AG04449 (cell line): ENCODE results near the gene OPN1MW3.
"Not testable (repeated sequence)": the region's sequence is repeated elsewhere in the genome, so short reads cannot be mapped to it uniquely, and the experiment has no call there.

Experiments
- CTCF ChIA-PET: fragments of 350-600 bp; formaldehyde crosslinking; extraction: SDS; loops from one replicate; lab custom pipeline; 2021; ENCODE audit warnings: antibody characterized with exemption; lab: Yijun Ruan, JAX
- POLR2A ChIA-PET: fragments of 400-600, 350-600 bp; formaldehyde crosslinking; extraction: SDS; loops from one replicate; lab custom pipeline; 2020; ENCODE audit warnings: antibody characterized with exemption, inconsistent platforms; lab: Yijun Ruan, JAX
- DNase-seq: peaks from one replicate; pipeline ENCODE4 v3.0.0-alpha.2; 2010; ENCODE audit warnings: low read depth, low spot score
- H3K4me3 ChIP-seq: 2 replicates; pipeline ENCODE4 v1.5.1; 2011; ENCODE audit warnings: low read depth, mild to moderate bottlenecking, control low read depth, low read length
- CTCF ChIP-seq: IDR thresholded peaks from one replicate; pipeline ENCODE4 v1.5.1; 2011; ENCODE audit warnings: mild to moderate bottlenecking, moderate library complexity, low read length, control low read depth, inconsistent platforms; ENCODE audit not compliant: insufficient read depth; ENCODE audit errors: missing control alignments

The OPN1MW3 gene

GRCh38 chrX:154284489-154285338 is 27.3 kb downstream of the OPN1MW3 start:
- H3K4me3 ChIP-seq, POLR2A ChIA-PET, DNase-seq, CTCF ChIA-PET: not testable (repeated sequence)

GRCh38 chrX:154286406-154286805 is 29.0 kb downstream of the OPN1MW3 start:
- CTCF ChIA-PET, POLR2A ChIA-PET, DNase-seq, H3K4me3 ChIP-seq: not testable (repeated sequence)

- no peak within 1 kb of the TSS for H3K4me3 ChIP-seq
- no peak for DNase-seq
- TF ChIP-seq CTCF = no peak
- POLR2A ChIA-PET = no interaction called here
- CTCF ChIA-PET = interaction anchor here (1.0 to 2.8 kb wide), 2 partner anchors 9 to 12 kb away, joined by 3 to 8 read pairs; no protein-coding TSS in a partner anchor
Observed at GRCh38 chrX:154294791-154295574, 37.6 kb downstream of the OPN1MW3 start, which contains the start of gene TEX28. Gene TEX28 (minus strand): TSS chrX:154295124. CDS start chrX:154292117, 3,007 bp downstream.

GRCh38 chrX:154295664-154296310 is 38.4 kb downstream of the OPN1MW3 start, which contains the start of gene TKTL1:
Gene TKTL1 (plus strand): TSS chrX:154295795. CDS start chrX:154295860, 65 bp downstream.
- no peak for DNase-seq
- H3K4me3 ChIP-seq = no peak within 1 kb of the TSS
- CTCF ChIA-PET = interaction anchor here (2.8 kb wide), 1 partner anchor 11 kb away, joined by 8 read pairs; no protein-coding TSS in a partner anchor
- POLR2A ChIA-PET = no interaction called here
- no peak for TF ChIP-seq CTCF

GRCh38 chrX:154296731-154297130 is 39.3 kb downstream of the OPN1MW3 start:
- CTCF ChIA-PET = interaction anchor here (2.8 kb wide), 1 partner anchor 10 kb away, joined by 8 read pairs; no protein-coding TSS in a partner anchor
- H3K4me3 ChIP-seq = no peak overlapping the region
- no peak for DNase-seq
- no peak for TF ChIP-seq CTCF
- POLR2A ChIA-PET = no interaction called here

GRCh38 chrX:154298312-154298711 is 40.9 kb downstream of the OPN1MW3 start:
- H3K4me3 ChIP-seq = no peak overlapping the region
- DNase-seq = no peak
- no peak for TF ChIP-seq CTCF
- ChIA-PET CTCF (interaction anchor here (1.2 kb wide), 1 partner anchor 11 kb away, joined by 4 read pairs; no protein-coding TSS in a partner anchor), POLR2A (no interaction called here)
